HG02571 (cell line): ENCODE results near the gene INVS.
"Not testable (repeated sequence)": the region's sequence is repeated elsewhere in the genome, so short reads cannot be mapped to it uniquely, and the experiment has no call there.

ENCODE experiments used
- ATAC-seq: cut with Tn5 transposase; IDR thresholded peaks from one replicate; pipeline ENCODE4 v1.9.1; 2021; ENCODE audit warnings: mild to moderate bottlenecking, moderate library complexity; ENCODE audit not compliant: unreplicated experiment

INVS gene

DNA sequence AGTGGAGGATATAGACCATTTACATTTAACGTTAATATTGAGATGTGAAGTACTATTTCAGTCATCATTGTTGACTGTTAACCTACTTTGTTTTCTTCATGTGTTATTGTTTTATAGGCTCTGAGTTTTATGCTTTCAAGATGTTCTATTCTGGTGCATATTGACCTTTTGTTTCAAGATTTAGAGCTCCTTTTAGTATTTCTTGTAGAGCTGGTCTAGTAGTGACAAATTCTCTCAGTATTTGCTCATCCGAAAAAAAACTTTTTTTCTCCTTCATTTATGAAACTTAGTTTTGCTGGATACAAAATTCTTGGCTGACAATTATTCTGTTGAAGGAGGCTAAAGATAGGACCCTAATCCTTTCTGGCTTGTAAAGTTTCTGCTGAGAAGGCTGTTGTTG is 91.3 kb downstream of the INVS start:
- no peak for ATAC-seq

GRCh38 chr9:100191264-100191663 is 92.2 kb downstream of the INVS start:
- ATAC-seq = no peak

- ATAC-seq = no peak
Observed at GRCh38 chr9:100193078-100193477, 94.0 kb downstream of the INVS start.

DNA sequence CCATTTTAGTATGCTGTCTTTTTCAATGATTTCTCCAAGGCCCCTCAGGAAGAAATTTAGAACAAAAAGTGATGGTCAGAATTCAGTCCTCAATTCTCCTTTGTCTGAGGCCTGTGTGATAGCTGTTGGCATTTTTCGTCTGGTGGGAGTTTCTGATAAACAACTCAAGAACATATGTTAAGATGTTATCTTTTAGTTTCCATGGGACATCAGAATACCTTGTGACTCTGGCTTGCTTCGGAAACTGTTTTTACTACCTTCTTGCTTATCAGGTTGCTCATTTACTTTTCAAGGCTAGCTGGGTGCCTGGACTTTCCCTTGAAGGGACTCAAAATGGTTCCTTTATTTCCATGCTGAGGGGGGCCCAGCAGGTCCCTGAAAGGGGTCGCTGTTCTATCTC is 97.2 kb downstream of the INVS start:
- no peak for ATAC-seq

GRCh38 chr9:100196828-100197227 is 97.8 kb downstream of the INVS start:
- ATAC-seq = no peak

GRCh38 chr9:100197553-100197952 is 98.5 kb downstream of the INVS start:
- ATAC-seq = no peak

DNA sequence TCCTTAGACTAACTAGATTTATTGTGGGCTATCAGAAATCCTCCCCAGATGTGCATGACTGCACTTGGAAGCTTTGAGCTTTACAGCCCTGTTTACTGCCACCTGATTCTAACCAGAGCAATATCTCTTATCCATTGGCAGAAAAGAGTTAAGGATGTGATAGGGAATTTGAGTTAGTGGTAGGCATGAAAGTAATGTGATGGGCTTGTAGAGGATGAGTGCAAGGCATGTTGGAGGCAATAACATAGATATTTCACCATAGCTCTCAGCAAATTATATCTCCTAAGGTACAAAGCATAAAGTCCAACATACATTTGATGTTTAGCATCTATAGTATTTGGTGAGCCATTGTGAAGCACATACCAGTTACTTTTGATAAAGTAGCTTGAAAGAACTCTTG is 103.8 kb downstream of the INVS start:
- no peak for ATAC-seq

DNA sequence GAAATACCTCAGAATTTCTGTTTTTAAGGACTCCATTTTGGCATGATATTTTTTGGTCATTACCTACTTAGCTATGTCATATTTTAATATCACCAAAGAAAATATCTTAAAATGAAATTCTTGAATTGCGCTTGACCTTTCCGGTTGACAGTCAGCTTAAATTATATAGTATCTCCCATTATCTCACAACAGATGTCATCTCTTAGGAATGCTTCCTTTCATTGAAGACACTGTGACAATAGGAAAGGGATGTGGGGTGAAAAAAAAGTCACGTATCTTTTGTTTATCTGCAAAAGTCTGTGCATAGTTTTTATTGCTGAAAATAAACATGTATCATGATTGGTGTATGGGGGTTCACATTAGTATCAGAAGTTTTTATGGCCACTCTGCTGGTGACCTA is 105.8 kb downstream of the INVS start:
- ATAC-seq = no peak

DNA sequence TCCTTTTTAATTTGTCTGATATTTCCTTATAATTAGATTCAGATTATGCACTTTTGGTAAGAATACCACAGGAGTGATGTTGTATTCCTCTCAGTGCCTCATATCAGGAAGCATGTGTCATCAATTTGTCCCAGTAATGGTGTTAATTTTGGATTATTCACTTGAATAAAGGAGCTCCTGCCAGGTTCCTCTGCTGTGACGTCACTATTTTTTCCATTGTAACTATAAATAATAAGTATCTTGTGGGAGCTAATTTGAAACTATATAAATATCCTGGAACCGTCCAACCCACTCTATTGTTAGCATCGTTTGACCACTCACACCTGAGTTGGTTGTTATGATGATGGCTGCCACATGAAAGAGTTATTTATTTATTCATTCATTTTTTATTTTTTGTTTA is 107.9 kb downstream of the INVS start:
- ATAC-seq = no peak

GRCh38 chr9:100208673-100209072 is 109.6 kb downstream of the INVS start:
- no peak for ATAC-seq

DNA sequence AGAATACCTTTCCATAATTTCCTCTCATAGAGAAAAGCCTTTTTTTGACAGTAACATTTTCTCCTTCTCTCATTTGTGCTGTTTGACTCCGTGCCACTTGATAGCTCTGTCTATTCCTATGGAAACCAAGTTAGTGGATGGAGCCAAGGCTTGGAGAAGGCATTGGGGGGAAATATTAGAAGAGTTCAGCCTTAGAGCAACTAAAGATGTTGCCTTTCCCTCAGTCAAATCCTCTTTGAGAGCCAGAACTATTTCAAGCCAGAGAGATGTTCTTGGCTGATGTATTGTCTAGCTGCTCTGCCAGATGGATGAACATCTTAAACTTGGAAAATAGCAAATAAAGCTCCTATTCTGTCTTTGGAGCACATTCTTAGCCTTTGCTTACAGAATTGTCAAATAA is 112.4 kb downstream of the INVS start:
- ATAC-seq = no peak

DNA sequence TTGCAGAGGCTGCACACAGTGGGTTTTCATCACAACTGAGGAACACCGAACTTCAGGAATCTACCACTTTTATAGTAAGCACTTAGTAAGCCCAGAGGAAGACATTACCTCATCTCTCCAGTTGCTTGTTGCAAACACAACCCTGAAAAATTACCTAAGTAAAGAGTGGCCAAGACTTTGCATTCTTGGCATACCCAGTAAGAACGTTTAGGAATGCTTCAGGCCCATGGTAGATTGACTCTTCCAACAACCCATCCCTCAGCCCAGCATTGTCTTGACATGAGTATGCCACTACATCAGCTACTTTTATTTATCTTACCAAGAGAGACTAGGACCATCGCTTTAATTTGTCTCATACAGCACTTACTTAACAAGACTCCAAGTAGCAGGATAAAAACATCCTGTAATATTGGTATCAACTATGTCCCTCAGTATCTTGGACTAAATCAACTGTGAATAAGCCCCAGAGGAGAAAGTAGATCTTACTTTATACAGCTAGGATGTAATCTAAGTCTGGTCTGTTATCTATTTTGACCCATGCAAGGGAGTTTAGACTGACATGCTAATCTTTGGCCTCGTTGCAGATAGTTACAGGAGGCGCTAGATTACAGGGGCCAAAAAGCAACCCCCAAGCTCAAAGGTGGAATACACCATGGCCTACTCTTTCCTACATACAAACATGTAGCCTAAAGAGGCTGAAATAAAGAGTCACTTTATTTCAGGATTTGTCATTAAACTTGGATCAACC is 114.9 kb downstream of the INVS start:
- ATAC-seq = no peak

- no peak for ATAC-seq
Observed at GRCh38 chr9:100216178-100216787, 117.2 kb downstream of the INVS start.

DNA sequence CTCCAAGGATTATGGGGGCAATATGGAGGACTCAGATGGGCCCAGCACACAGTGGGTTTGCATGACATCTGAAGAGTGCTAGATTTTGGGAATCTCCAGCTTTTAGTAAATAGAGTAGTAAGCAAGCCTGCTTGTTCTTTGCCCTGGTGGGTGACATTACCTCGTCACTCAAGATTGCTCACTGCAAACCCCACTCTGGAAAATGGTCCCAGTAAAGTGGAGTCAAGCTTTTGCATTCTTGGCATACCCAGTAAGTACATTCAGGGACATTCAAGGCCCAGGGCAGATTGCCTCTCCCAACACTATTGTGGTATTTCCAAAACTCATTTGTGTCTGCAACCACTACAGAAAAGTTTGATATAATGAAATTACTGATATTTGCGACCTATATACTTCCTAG is 118.5 kb downstream of the INVS start:
- ATAC-seq = no peak

- ATAC-seq = peak; percentile 58
Observed at GRCh38 chr9:100219347-100219746, 120.3 kb downstream of the INVS start.

- no peak for ATAC-seq
Observed at GRCh38 chr9:100220936-100221335, 121.9 kb downstream of the INVS start.

DNA sequence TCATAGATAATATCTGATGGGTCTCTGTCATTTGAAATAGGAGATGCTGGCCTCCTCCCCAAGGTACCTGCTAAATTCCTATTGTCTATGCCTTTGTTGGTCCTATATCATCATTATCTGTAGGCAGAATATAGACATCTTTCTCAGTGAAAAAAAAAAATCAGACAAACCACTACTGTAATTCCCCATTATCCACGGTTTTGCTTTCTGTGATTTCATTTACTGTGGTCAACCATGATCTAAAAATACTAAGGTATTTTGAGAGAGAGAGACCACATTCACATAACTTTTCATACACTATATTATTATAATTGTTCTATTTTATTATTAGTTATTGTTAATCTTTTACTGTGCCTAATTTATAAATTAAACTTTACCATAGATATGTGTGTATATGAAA is 122.5 kb downstream of the INVS start:
- no peak for ATAC-seq

GRCh38 chr9:100222674-100223073 is 123.6 kb downstream of the INVS start:
- no peak for ATAC-seq

GRCh38 chr9:100227636-100228035 is 128.6 kb downstream of the INVS start:
- ATAC-seq = no peak

GRCh38 chr9:100228352-100228869 is 129.4 kb downstream of the INVS start:
- ATAC-seq = no peak

DNA sequence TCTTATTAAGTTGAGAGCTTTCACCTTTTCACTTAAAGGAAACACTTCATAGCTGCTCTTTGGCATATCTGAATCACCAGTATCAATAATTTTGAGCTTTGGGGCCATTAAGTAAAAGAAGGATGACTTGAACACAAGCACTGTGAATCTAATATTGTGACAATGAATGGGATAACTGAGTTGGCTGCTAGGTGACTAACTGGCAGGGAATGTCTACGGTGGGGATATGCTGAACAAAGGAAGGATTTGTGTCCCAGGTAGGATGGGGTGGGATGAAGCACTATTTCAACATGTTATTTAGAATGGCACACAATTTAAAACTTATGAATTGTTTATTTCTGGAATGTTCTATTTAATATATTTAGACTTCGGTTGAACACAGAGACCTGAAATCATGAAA is 130.1 kb downstream of the INVS start:
- ATAC-seq = no peak

DNA sequence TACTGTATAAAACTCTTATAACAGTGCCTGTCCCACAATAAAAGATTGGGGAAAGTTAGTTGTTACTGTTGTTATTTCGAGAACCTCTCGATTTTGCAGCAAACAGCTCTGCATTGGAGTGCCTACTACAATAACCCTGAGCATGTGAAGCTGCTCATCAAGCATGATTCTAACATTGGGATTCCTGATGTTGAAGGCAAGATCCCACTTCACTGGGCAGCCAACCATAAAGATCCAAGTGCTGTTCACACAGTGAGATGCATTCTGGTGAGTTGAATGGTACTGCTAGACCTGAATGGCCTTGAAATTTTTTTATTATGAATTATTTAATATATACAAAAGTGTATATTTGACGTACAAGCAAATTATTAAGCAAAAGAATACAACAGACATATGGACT is 130.5 kb downstream of the INVS start:
- ATAC-seq = no peak

GRCh38 chr9:100236986-100237385 is 137.9 kb downstream of the INVS start:
- ATAC-seq = not testable (repeated sequence)
